ENCODE results near the gene WDR45.

GRCh38 chrX:49089553-49089952, 9.9 kb upstream of the WDR45 start:
- no peak for TF ChIP-seq POLR2A (IDR thresholded peaks at IDR 0.05)
- no peak for TF ChIP-seq CTCF (IDR thresholded peaks at IDR 0.05)
